GM18873 (cell line): ENCODE results near the gene SPEN.

Source experiments
- ATAC-seq: cut with Tn5 transposase; IDR thresholded peaks from one replicate; pipeline ENCODE4 v1.9.1; 2021; ENCODE audit warnings: mild to moderate bottlenecking, moderate library complexity, moderate number of reproducible peaks; ENCODE audit not compliant: unreplicated experiment, low FRiP score

The SPEN gene

GRCh38 chr1:15957221-15958095, 110.0 kb downstream of the SPEN start:
- ATAC-seq = no peak

GRCh38 chr1:15958111-15958510, 110.6 kb downstream of the SPEN start:
- no peak for ATAC-seq

- ATAC-seq = no peak
Observed at GRCh38 chr1:15958793-15959192, 111.3 kb downstream of the SPEN start.

GRCh38 chr1:15959424-15959823, 111.9 kb downstream of the SPEN start:
- no peak for ATAC-seq

GRCh38 chr1:15959827-15960446, 112.4 kb downstream of the SPEN start:
- ATAC-seq = no peak

- ATAC-seq = no peak
Observed at GRCh38 chr1:15960808-15961207, 113.3 kb downstream of the SPEN start.

GRCh38 chr1:15961492-15961891, 114.0 kb downstream of the SPEN start:
- no peak for ATAC-seq

- ATAC-seq = no peak
Observed at GRCh38 chr1:15962176-15962575, 114.7 kb downstream of the SPEN start.

- ATAC-seq = no peak
Observed at GRCh38 chr1:15962671-15963362, 115.3 kb downstream of the SPEN start.

GRCh38 chr1:15963363-15963967, 116.0 kb downstream of the SPEN start:
- ATAC-seq = no peak

- ATAC-seq = no peak
Observed at GRCh38 chr1:15963968-15964648, 116.6 kb downstream of the SPEN start.

GRCh38 chr1:15965228-15965767, 117.8 kb downstream of the SPEN start:
- no peak for ATAC-seq

- ATAC-seq = peak; percentile 79
Observed at GRCh38 chr1:15966081-15966955, 118.8 kb downstream of the SPEN start.

GRCh38 chr1:15966956-15967344, 119.4 kb downstream of the SPEN start:
- ATAC-seq = no peak

- ATAC-seq = no peak
Observed at GRCh38 chr1:15968172-15968571, 120.7 kb downstream of the SPEN start.

- no peak for ATAC-seq
Observed at GRCh38 chr1:15969321-15969880, 121.9 kb downstream of the SPEN start.

- ATAC-seq = no peak
Observed at GRCh38 chr1:15970911-15971310, 123.4 kb downstream of the SPEN start.

- no peak for ATAC-seq
Observed at GRCh38 chr1:15972409-15972808, 124.9 kb downstream of the SPEN start.

GRCh38 chr1:15973772-15974171, 126.3 kb downstream of the SPEN start:
- ATAC-seq = no peak
